DND-41 (cell line): Measurements from ENCODE around the gene COX5B.

Experiments
- ATAC-seq: fragments of 200-7000 bp; cut with Tn5 transposase; 3 replicates; pipeline ENCODE4 v1.9.1; 2021; ENCODE audit warnings: low read depth; ENCODE audit not compliant: insufficient read depth
- DNase-seq: peaks from one replicate; pipeline ENCODE4 v3.0.0-alpha.2; 2020
- H2AFZ ChIP-seq: 2 replicates; pipeline ENCODE4 v1.6.0; 2012; ENCODE audit warnings: low read depth, low read length
- H3K27ac ChIP-seq: 2 replicates; pipeline ENCODE4 v1.5.1; 2012; ENCODE audit warnings: low read length, inconsistent platforms
- H3K27me3 ChIP-seq: fragments of 200-600 bp; sonication (generic); 2 replicates; pipeline ENCODE4 v1.6.0; 2012; ENCODE audit warnings: low read length, mild to moderate bottlenecking, inconsistent platforms; ENCODE audit not compliant: insufficient read depth, poor library complexity
- H3K36me3 ChIP-seq: 2 replicates; pipeline ENCODE4 v1.5.1; 2012; ENCODE audit warnings: low read length, inconsistent platforms; ENCODE audit not compliant: insufficient read depth
- H3K4me1 ChIP-seq: 2 replicates; pipeline ENCODE4 v1.5.1; 2012; ENCODE audit warnings: mild to moderate bottlenecking, low read length; ENCODE audit not compliant: insufficient read depth
- H3K4me2 ChIP-seq: 2 replicates; pipeline ENCODE4 v1.6.0; 2012; ENCODE audit warnings: mild to moderate bottlenecking, moderate library complexity, low read length, inconsistent platforms; ENCODE audit not compliant: insufficient read depth
- H3K4me3 ChIP-seq, 2 experiments: fragments of 200-600 bp in 1 of 2; shearing (Covaris generic) in 1 of 2; 2 replicates each; pipeline ENCODE4 v1.5.1; 2012 to 2016; ENCODE audit warnings: inconsistent platforms in 2 of 2, low read length in 2 of 2, mild to moderate bottlenecking in 2 of 2, low read depth in 1 of 2, moderate library complexity in 1 of 2
- H3K79me2 ChIP-seq: 2 replicates; pipeline ENCODE4 v1.6.0; 2012; ENCODE audit warnings: low read length, inconsistent platforms; ENCODE audit not compliant: insufficient read depth
- H3K9ac ChIP-seq: 2 replicates; pipeline ENCODE4 v1.6.0; 2012; ENCODE audit warnings: low read depth, mild to moderate bottlenecking, inconsistent platforms, low read length, moderate library complexity
- H3K9me3 ChIP-seq: 2 replicates; pipeline ENCODE4 v1.5.1; 2012; ENCODE audit warnings: low read length, moderate library complexity, mild to moderate bottlenecking, inconsistent platforms; ENCODE audit not compliant: insufficient read depth, severe bottlenecking
- H4K20me1 ChIP-seq: 2 replicates; pipeline ENCODE4 v1.6.0; 2012; ENCODE audit warnings: low read length; ENCODE audit not compliant: insufficient read depth
- EZH2 ChIP-seq: IDR thresholded peaks from 3 replicates; pipeline ENCODE4 v1.6.1; 2012; ENCODE audit warnings: borderline replicate concordance, low read depth, mild to moderate bottlenecking, moderate library complexity, low read length, inconsistent platforms; ENCODE audit not compliant: severe bottlenecking
- TF ChIP-seq, protein P1 (sequence below): IDR thresholded peaks from 2 replicates; pipeline ENCODE4 v1.5.1; 2012; ENCODE audit warnings: borderline replicate concordance, low read length, moderate library complexity, mild to moderate bottlenecking; ENCODE audit not compliant: poor library complexity, severe bottlenecking; ENCODE audit errors: extremely low read depth

The COX5B gene

GRCh38 chr2:97651114-97651513, 5.3 kb downstream of the COX5B start:
- Histone ChIP-seq H3K27me3 (no peaks in the 10 kb centered on the region), H3K36me3 (peaks cover 44% of the 10 kb centered on the region), H3K4me2 (no peak overlapping the region), H3K4me3 (no peak overlapping the region), H3K9ac (no peak overlapping the region), H3K4me1 (peaks cover 17% of the 10 kb centered on the region), H3K27ac (no peak overlapping the region), H3K9me3 (no peaks in the 10 kb centered on the region), H3K79me2 (peaks cover 17% of the 10 kb centered on the region), H2AFZ (no peak overlapping the region), H4K20me1 (peaks cover 6% of the 10 kb centered on the region)
- ATAC-seq (no peak), DNase-seq (no peak)
- no peak for TF ChIP-seq EZH2
- TF ChIP-seq, protein P1, sequence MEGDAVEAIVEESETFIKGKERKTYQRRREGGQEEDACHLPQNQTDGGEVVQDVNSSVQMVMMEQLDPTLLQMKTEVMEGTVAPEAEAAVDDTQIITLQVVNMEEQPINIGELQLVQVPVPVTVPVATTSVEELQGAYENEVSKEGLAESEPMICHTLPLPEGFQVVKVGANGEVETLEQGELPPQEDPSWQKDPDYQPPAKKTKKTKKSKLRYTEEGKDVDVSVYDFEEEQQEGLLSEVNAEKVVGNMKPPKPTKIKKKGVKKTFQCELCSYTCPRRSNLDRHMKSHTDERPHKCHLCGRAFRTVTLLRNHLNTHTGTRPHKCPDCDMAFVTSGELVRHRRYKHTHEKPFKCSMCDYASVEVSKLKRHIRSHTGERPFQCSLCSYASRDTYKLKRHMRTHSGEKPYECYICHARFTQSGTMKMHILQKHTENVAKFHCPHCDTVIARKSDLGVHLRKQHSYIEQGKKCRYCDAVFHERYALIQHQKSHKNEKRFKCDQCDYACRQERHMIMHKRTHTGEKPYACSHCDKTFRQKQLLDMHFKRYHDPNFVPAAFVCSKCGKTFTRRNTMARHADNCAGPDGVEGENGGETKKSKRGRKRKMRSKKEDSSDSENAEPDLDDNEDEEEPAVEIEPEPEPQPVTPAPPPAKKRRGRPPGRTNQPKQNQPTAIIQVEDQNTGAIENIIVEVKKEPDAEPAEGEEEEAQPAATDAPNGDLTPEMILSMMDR, result no peak

DNA sequence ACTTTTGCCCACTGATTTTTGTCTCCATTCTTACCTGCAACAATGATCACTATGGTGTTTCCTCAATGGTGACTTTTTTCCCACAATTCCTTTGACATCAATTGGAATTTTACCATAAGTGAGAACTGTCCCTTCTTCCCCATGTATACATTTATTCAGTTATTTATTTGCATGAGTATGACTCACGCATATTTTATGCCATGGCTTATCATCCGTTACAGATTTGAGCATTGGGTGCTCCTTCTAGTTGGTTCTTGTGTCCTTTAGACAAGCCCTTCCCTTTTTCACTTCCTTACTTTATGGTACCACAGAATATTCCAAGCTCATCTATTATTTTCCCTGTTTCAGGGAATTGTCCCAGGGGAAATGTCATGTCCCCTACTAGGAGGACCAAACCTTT, 7.6 kb downstream of the COX5B start:
- no peaks in the 10 kb centered on the region for H3K4me1 ChIP-seq
- H3K79me2 ChIP-seq, result no peaks in the 10 kb centered on the region
- no peak overlapping the region for H2AFZ ChIP-seq
- ATAC-seq, result no peak
- H3K9me3 ChIP-seq, result no peaks in the 10 kb centered on the region
- no peak for TF ChIP-seq EZH2
- TF ChIP-seq, protein P1, result no peak
- H3K27me3 ChIP-seq, result no peaks in the 10 kb centered on the region
- H3K4me3 ChIP-seq, result no peak overlapping the region
- no peak overlapping the region for H3K4me2 ChIP-seq
- H3K36me3 ChIP-seq, result peaks cover 50% of the 10 kb centered on the region
- H3K9ac ChIP-seq, result no peak overlapping the region
- DNase-seq, result no peak
- H4K20me1 ChIP-seq, result peaks cover 11% of the 10 kb centered on the region; the same call in 1 of the 2 replicates
- H3K27ac ChIP-seq, result no peak overlapping the region

GRCh38 chr2:97653874-97654273, 8.0 kb downstream of the COX5B start:
- Histone ChIP-seq H3K4me1 (no peaks in the 10 kb centered on the region), H3K9ac (no peak overlapping the region), H3K79me2 (no peaks in the 10 kb centered on the region), H3K9me3 (no peaks in the 10 kb centered on the region), H2AFZ (no peak overlapping the region), H4K20me1 (peaks cover 15% of the 10 kb centered on the region; the same call in 1 of the 2 replicates), H3K4me2 (no peak overlapping the region), H3K27me3 (no peaks in the 10 kb centered on the region), H3K27ac (no peak overlapping the region), H3K36me3 (peaks cover 50% of the 10 kb centered on the region), H3K4me3 (no peak overlapping the region)
- TF ChIP-seq, protein P1, result no peak
- TF ChIP-seq EZH2, result no peak
- ATAC-seq (no peak), DNase-seq (no peak)

DNA sequence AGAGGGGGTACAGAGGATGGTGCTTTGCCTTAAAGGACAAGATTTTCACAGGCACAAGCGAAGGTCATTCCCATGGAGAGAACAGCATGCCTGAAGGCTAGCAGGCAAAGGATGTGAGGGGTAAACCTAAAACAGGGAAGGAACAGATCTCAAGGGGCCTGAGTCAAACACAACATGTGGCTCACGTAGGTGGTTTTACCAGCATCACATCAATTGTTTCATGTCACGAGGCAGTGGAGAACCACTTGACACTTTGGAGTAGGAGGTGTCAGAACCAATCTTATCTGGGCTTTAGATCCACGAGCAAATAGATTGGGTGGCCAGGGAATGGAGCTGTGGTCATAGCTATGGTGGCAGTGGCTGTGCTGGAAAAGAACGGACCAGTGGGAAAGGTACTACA, 8.4 kb downstream of the COX5B start:
- Histone ChIP-seq H3K4me1 (no peaks in the 10 kb centered on the region), H3K4me2 (no peak overlapping the region), H3K27ac (no peak overlapping the region), H3K79me2 (no peaks in the 10 kb centered on the region), H3K9ac (no peak overlapping the region), H2AFZ (no peak overlapping the region), H3K4me3 (no peak overlapping the region), H3K36me3 (peaks cover 50% of the 10 kb centered on the region), H3K9me3 (no peaks in the 10 kb centered on the region), H4K20me1 (peaks cover 19% of the 10 kb centered on the region), H3K27me3 (no peaks in the 10 kb centered on the region)
- ATAC-seq (no peak), DNase-seq (no peak)
- TF ChIP-seq EZH2, result no peak
- TF ChIP-seq, protein P1, result no peak
